Kidney (tissue), 14 donors: Measurements from ENCODE around the gene RASAL2. TPM values are rescaled to one million over a fixed set of nuclear protein-coding genes. Genes with fewer than 3 reads are reported as not detected.
"Not testable (repeated sequence)": the region's sequence is repeated elsewhere in the genome, so short reads cannot be mapped to it uniquely, and the experiment has no call there.

Experiments
- DNase-seq, 5 donors: peaks; one replicate each; pipeline ENCODE4 v3.0.0-alpha.2; 2013 to 2020
- FAIRE-seq: peaks from 2 replicates; lab custom pipeline; 2012; peaks lifted over from hg19 to GRCh38; lab: Jason Lieb, UNC
- H3K27ac ChIP-seq, 2 donors: one replicate each; pipeline ENCODE4 v1.7.0; 2013; ENCODE audit warnings: low read depth in 2 of 2, low read length in 2 of 2, inconsistent platforms in 1 of 2
- H3K27me3 ChIP-seq: one replicate; pipeline ENCODE4 v1.7.1; 2013; ENCODE audit warnings: low read length, inconsistent platforms; ENCODE audit not compliant: control insufficient read depth, insufficient read depth
- H3K36me3 ChIP-seq, 3 donors: one replicate each; pipeline versions ENCODE4 v1.7.0 to v1.7.1; 2013; ENCODE audit warnings: low read length in 3 of 3, control low read depth in 1 of 3, inconsistent platforms in 1 of 3; ENCODE audit not compliant: insufficient read depth in 3 of 3, control insufficient read depth in 2 of 3
- H3K4me1 ChIP-seq, 3 donors: one replicate each; pipeline versions ENCODE4 v1.7.0 to v1.7.1; 2013; ENCODE audit warnings: low read length in 3 of 3, inconsistent platforms in 1 of 3, low read depth in 1 of 3; ENCODE audit not compliant: control insufficient read depth in 2 of 3, insufficient read depth in 2 of 3
- H3K4me3 ChIP-seq, 3 donors: one replicate each; pipeline versions ENCODE4 v1.7.0 to v1.8.1; 2013; ENCODE audit warnings: low read length in 3 of 3, control low read depth in 1 of 3, inconsistent platforms in 1 of 3
- H3K9ac ChIP-seq, 3 donors: one replicate each; pipeline versions ENCODE4 v1.7.0 to v1.7.1; 2013; ENCODE audit warnings: low read length in 3 of 3, control low read depth in 1 of 3, inconsistent platforms in 1 of 3
- H3K9me3 ChIP-seq, 3 donors: one replicate each; pipeline versions ENCODE4 v1.7.0 to v1.7.1; 2013; ENCODE audit warnings: low read length in 3 of 3, control low read depth in 1 of 3, inconsistent platforms in 1 of 3; ENCODE audit not compliant: control insufficient read depth in 2 of 3, insufficient read depth in 1 of 3
- CTCF ChIP-seq: IDR thresholded peaks from 3 replicates; pipeline ENCODE4 v1.5.1; 2012; ENCODE audit warnings: mild to moderate bottlenecking, moderate library complexity, borderline replicate concordance; ENCODE audit not compliant: insufficient read depth; ENCODE audit errors: extremely low read depth
- intact Hi-C: fragments of 100-400 bp; cut with DNase I; formaldehyde crosslinking; loops from one replicate; pipeline ENCODE4 v1.11.1; 2022
- polyA plus RNA-seq: library from polyadenylated mRNA; stranded (reverse); fragments of 350-450 nt; fragmentation: Illumina TruSeq; extraction: RNeasy Lipid Tissue Mini Kit (QIAGEN cat#74804); gene quantifications from one replicate; pipeline ENCODE4 v1.2.3, GENCODE V29; 2014; ENCODE audit warnings: low read depth, low replicate concordance; ENCODE audit not compliant: insufficient read depth
- total RNA-seq: library from RNA; stranded (reverse); fragmentation: NEBNext Ultra II Directional; extraction: Animal tissue kit (Norgen Biotek cat#: 25700); gene quantifications from one replicate; pipeline ENCODE4 v1.2.1, GENCODE V29; 2021
- donor health status: control.
- donor health status: control.
- donor health status: control.
- donor health status: control.
- donor health status: control.
- donor health status: DM: yes; HTN: yes; CAD: no.
- donor health status: Normal renal cell carcinoma (clear cell type).

RASAL2 gene
- total and polyA plus RNA-seq, 2 donors from 2014 or later, result 2.2 to 26.5 TPM

GRCh38 chr1:178388418-178389145 lies 294.7 kb downstream of the RASAL2 start:
- H3K4me3 ChIP-seq, result no peak overlapping the region
- no peak for FAIRE-seq
- peak in 1 of 5 donors; percentile 17 for DNase-seq
- no peak overlapping the region for H3K27ac ChIP-seq
- H3K9ac ChIP-seq, result no peak overlapping the region
- intact Hi-C loops, result no loop called here
- no peak for TF ChIP-seq CTCF
- no peaks in the 10 kb centered on the region for H3K27me3 ChIP-seq
- no peaks in the 10 kb centered on the region for H3K4me1 ChIP-seq
- H3K9me3 ChIP-seq, result no peaks in the 10 kb centered on the region
- H3K36me3 ChIP-seq, result no peaks in the 10 kb centered on the region

GRCh38 chr1:178389441-178389840 lies 295.5 kb downstream of the RASAL2 start:
- no peaks in the 10 kb centered on the region for H3K27me3 ChIP-seq
- H3K4me1 ChIP-seq, result no peaks in the 10 kb centered on the region
- no peak overlapping the region for H3K27ac ChIP-seq
- no peak overlapping the region for H3K4me3 ChIP-seq
- no peaks in the 10 kb centered on the region for H3K36me3 ChIP-seq
- no peak overlapping the region for H3K9ac ChIP-seq
- no peak for FAIRE-seq
- intact Hi-C loops, result no loop called here
- TF ChIP-seq CTCF, result no peak
- H3K9me3 ChIP-seq, result no peaks in the 10 kb centered on the region
- DNase-seq, result no peak

- H3K4me1 ChIP-seq, H3K9me3 ChIP-seq, H3K36me3 ChIP-seq, FAIRE-seq, H3K4me3 ChIP-seq, H3K27ac ChIP-seq, DNase-seq, H3K27me3 ChIP-seq, H3K9ac ChIP-seq, intact Hi-C loops: not testable (repeated sequence)
These were observed 296.4 kb downstream of the RASAL2 start for GRCh38 chr1:178390280-178390679.

DNA sequence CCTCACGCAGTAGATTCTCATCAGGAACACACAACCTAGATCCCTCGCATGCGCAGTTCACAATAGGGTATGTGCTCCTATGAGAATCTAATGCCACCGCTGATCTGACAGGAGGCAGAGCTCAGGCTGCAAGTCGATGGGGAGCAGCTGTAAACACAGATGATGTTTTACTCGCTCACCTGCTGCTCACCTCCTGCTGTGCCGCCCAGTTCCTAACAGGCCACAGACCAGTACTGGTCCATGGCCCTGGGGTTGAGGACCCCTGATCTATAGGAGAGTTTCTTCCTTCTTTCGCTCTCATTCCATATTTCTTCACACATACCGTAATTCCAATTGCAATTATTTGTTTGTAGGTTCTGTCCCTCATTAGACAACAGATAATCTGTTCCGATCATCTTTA lies 299.5 kb downstream of the RASAL2 start:
- TF ChIP-seq CTCF, result no peak
- no peak overlapping the region for H3K4me3 ChIP-seq
- DNase-seq (no peak), FAIRE-seq (no peak)
- H3K4me1 ChIP-seq, result no peaks in the 10 kb centered on the region
- no peaks in the 10 kb centered on the region for H3K36me3 ChIP-seq
- H3K27me3 ChIP-seq, result no peaks in the 10 kb centered on the region
- H3K27ac ChIP-seq, result no peak overlapping the region
- intact Hi-C loops, result no loop called here
- H3K9me3 ChIP-seq, result no peaks in the 10 kb centered on the region
- H3K9ac ChIP-seq, result no peak overlapping the region
